Ramos (cell line): ENCODE results near the gene SKIDA1.

ENCODE experiments used
- in situ Hi-C: fragments of 300-500 bp; cut with MboI; formaldehyde crosslinking; loops from one replicate; pipeline ENCODE4 v1.14.3; 2022; ENCODE audit warnings: low sequenced_read_pairs; ENCODE audit not compliant: unreplicated experiment

SKIDA1 gene

GRCh38 chr10:21517134-21518031 is 8.1 kb downstream of the SKIDA1 start:
- in situ Hi-C loops: no loop called here

GRCh38 chr10:21516242-21517131 is 9.0 kb downstream of the SKIDA1 start:
- in situ Hi-C loops: no loop called here

- in situ Hi-C loops: no loop called here
Observed at GRCh38 chr10:21515361-21516241, 9.9 kb downstream of the SKIDA1 start.

GRCh38 chr10:21514818-21515351 is 10.6 kb downstream of the SKIDA1 start:
- in situ Hi-C loops: no loop called here

GRCh38 chr10:21514129-21514817 is 11.2 kb downstream of the SKIDA1 start:
- in situ Hi-C loops: no loop called here

- in situ Hi-C loops: no loop called here
Observed at GRCh38 chr10:21513405-21513788, 12.1 kb downstream of the SKIDA1 start.

GRCh38 chr10:21512573-21513404 is 12.7 kb downstream of the SKIDA1 start:
- in situ Hi-C loops: no loop called here

- in situ Hi-C loops: no loop called here
Observed at GRCh38 chr10:21511946-21512572, 13.4 kb downstream of the SKIDA1 start.

- in situ Hi-C loops: no loop called here
Observed at GRCh38 chr10:21511095-21511570, 14.3 kb downstream of the SKIDA1 start.

GRCh38 chr10:21510241-21511094 is 15.0 kb downstream of the SKIDA1 start:
- in situ Hi-C loops: no loop called here

GRCh38 chr10:21509341-21510240 is 15.9 kb downstream of the SKIDA1 start:
- in situ Hi-C loops: no loop called here

- in situ Hi-C loops: no loop called here
Observed at GRCh38 chr10:21508706-21509331, 16.7 kb downstream of the SKIDA1 start.

- in situ Hi-C loops: no loop called here
Observed at GRCh38 chr10:21507150-21507549, 18.3 kb downstream of the SKIDA1 start.

GRCh38 chr10:21506351-21506750 is 19.1 kb downstream of the SKIDA1 start:
- in situ Hi-C loops: no loop called here

GRCh38 chr10:21505711-21506278 is 19.7 kb downstream of the SKIDA1 start:
- in situ Hi-C loops: no loop called here
